Right lobe of liver (tissue), 6 donors: ENCODE data around the gene ILK. TPM values are rescaled to one million over a fixed set of nuclear protein-coding genes. Genes with fewer than 3 reads are reported as not detected.

Experiments used
- ATAC-seq, 4 donors: fragments of 200-7000 bp; cut with Tn5 transposase; one replicate each; pipeline ENCODE4 v1.9.1; 2020; ENCODE audit warnings: mild to moderate bottlenecking in 4 of 4, moderate library complexity in 4 of 4
- DNase-seq, 3 donors: peaks; one replicate each; pipeline ENCODE4 v3.0.0-alpha.2; 2020
- H3K27ac ChIP-seq, 3 donors: fragments of 200-600 bp; one replicate each; pipeline ENCODE4 v1.8.0; 2022
- H3K27me3 ChIP-seq, 2 donors: fragments of 200-600 bp; one replicate each; pipeline ENCODE4 v1.8.0; 2022
- H3K36me3 ChIP-seq, 4 donors: fragments of 200-600 bp; sonication (generic) in 1 of 4; one replicate each; pipeline versions ENCODE4 v1.5.1 to v1.8.0; 2017 to 2022; ENCODE audit warnings: control low read depth in 1 of 4
- H3K4me1 ChIP-seq, 4 donors: fragments of 200-600 bp; sonication (generic) in 1 of 4; one replicate each; pipeline versions ENCODE4 v1.5.1 to v1.8.0; 2017 to 2022; ENCODE audit warnings: control low read depth in 1 of 4
- H3K4me3 ChIP-seq, 3 donors: fragments of 200-600 bp; one replicate each; pipeline ENCODE4 v1.8.0; 2022
- H3K9me3 ChIP-seq, 4 donors: fragments of 200-600 bp; sonication (generic) in 1 of 4; one replicate each; pipeline versions ENCODE4 v1.5.1 to v1.8.0; 2017 to 2022; ENCODE audit warnings: control low read depth in 1 of 4
- CTCF ChIP-seq, 4 donors: fragments of 200-600 bp in 3 of 4; fragments of 450-650 bp in 1 of 4; IDR thresholded peaks; one replicate each; pipeline versions ENCODE4 v1.5.1 to v1.8.0; 2016 to 2022; ENCODE audit warnings: antibody characterized with exemption in 4 of 4, mild to moderate bottlenecking in 2 of 4
- POLR2A ChIP-seq: fragments of 450-650 bp; IDR thresholded peaks from one replicate; pipeline ENCODE4 v1.6.1; 2017; ENCODE audit warnings: antibody characterized with exemption, mild to moderate bottlenecking
- WGBS: methylation state at CpG from one replicate; pipeline ENCODE4 v1.1.6; 2018; ENCODE audit warnings: low coverage, low lambda C conversion rate; ENCODE audit not compliant: insufficient coverage; ENCODE audit errors: missing lambda C conversion rate; 5-methylcytosine and 5-hydroxymethylcytosine counted together
- intact Hi-C, 2 donors: fragments of 100-400 bp; cut with DNase I; formaldehyde crosslinking; loops; one replicate each; pipeline versions ENCODE4 v1.11.2 to v1.14.1; 2022
- total RNA-seq, 6 experiments: library from RNA; depleted of rRNA in 2 of 6; stranded (reverse); fragments of >200 nt in 2 of 6; fragmentation: NEBNext Ultra II Directional in 3 of 6; extraction: Animal tissue kit (Norgen Biotek cat#: 25700) in 3 of 6; gene quantifications; one replicate each; pipeline versions ENCODE4 v1.1.0 to v1.2.4, GENCODE V29; 2016 to 2023
- donor health status: DM: no; HTN: yes; CAD: no.
- donor health status: DM: no; HTN: no; CAD: no.
- donor health status: DM: no; HTN: no; CAD: no.
- donor health status: DM: no; HTN: yes; CAD: no.
- donor health status: DM: no; HTN: yes; CAD: no.

The ILK gene
- total RNA-seq, 6 experiments from 2014 or later = 33.4 to 79.9 (median 55.0) TPM

GRCh38 chr11:6634534-6634933 is 31.0 kb downstream of the ILK start:
- intact Hi-C loops = no loop called here
- Histone ChIP-seq H3K36me3 (no peaks in the 10 kb centered on the region), H3K27me3 (no peaks in the 10 kb centered on the region), H3K4me1 (peaks cover 0 to 36% (median 17%) of the 10 kb centered on the region in 4 donors), H3K9me3 (no peaks in the 10 kb centered on the region), H3K27ac (peak overlapping the region in 1 of 3 donors; percentile 26), H3K4me3 (no peak overlapping the region)
- TF ChIP-seq POLR2A = no peak
- TF ChIP-seq CTCF (IDR thresholded peaks at IDR 0.05) = no peak
- peak in 1 of 4 donors; percentile 15 for ATAC-seq
- no peak for DNase-seq
- 23% methylated on average over 1 of the region's 1 CpG for WGBS

GRCh38 chr11:6635082-6635932 is 31.7 kb downstream of the ILK start:
- no peak overlapping the region for H3K4me3 ChIP-seq
- H3K9me3 ChIP-seq = no peaks in the 10 kb centered on the region
- intact Hi-C loops = no loop called here
- H3K4me1 ChIP-seq = peaks cover 0 to 36% (median 17%) of the 10 kb centered on the region in 4 donors
- WGBS = 34% methylated on average over 6 of the region's 10 CpGs
- TF ChIP-seq CTCF (IDR thresholded peaks at IDR 0.05) (no peak), POLR2A (no peak)
- peak overlapping the region in 2 of 3 donors; percentile 26 to 27 for H3K27ac ChIP-seq
- H3K27me3 ChIP-seq = no peaks in the 10 kb centered on the region
- peak; percentile 65 to 71 (median 67) for DNase-seq
- no peaks in the 10 kb centered on the region for H3K36me3 ChIP-seq
- peak; percentile 67 to 78 (median 70) for ATAC-seq

GRCh38 chr11:6636480-6636879 is 32.9 kb downstream of the ILK start:
- TF ChIP-seq POLR2A (no peak), CTCF (IDR thresholded peaks at IDR 0.05) (no peak)
- Histone ChIP-seq H3K36me3 (no peaks in the 10 kb centered on the region), H3K27ac (peak overlapping the region in 1 of 3 donors; percentile 26), H3K4me3 (no peak overlapping the region), H3K9me3 (no peaks in the 10 kb centered on the region), H3K4me1 (peaks cover 0 to 36% (median 17%) of the 10 kb centered on the region in 4 donors), H3K27me3 (no peaks in the 10 kb centered on the region)
- no peak for ATAC-seq
- 71% methylated on average over 2 of the region's 3 CpGs for WGBS
- DNase-seq = no peak
- intact Hi-C loops = no loop called here

- Histone ChIP-seq H3K4me3 (no peak overlapping the region), H3K27me3 (no peaks in the 10 kb centered on the region), H3K27ac (peak overlapping the region in 2 of 3 donors; percentile 11 to 12), H3K36me3 (no peaks in the 10 kb centered on the region), H3K4me1 (peaks cover 0 to 36% (median 17%) of the 10 kb centered on the region in 4 donors), H3K9me3 (no peaks in the 10 kb centered on the region)
- intact Hi-C loops = no loop called here
- TF ChIP-seq CTCF (IDR thresholded peaks at IDR 0.05) (no peak), POLR2A (no peak)
- DNase-seq (peak; percentile 73 to 81 (median 77)), ATAC-seq (peak; percentile 84 to 89 (median 88))
- WGBS = 14% methylated on average over 3 of the region's 3 CpGs
These were observed 34.3 kb downstream of the ILK start for GRCh38 chr11:6637871-6638270.
